Activated CD4-positive, CD25-positive, alpha-beta regulatory T cell (primary cell): ENCODE measurements around the gene SNPH.
A peak's percentile ranks its signal among the peaks of the same experiment; 100 is the strongest.
"Not testable (repeated sequence)": the region's sequence is repeated elsewhere in the genome, so short reads cannot be mapped to it uniquely, and the experiment has no call there.

ENCODE experiments used
- DNase-seq, 4 experiments: peaks; one replicate each; lab custom pipeline; 2025; lab: John Stamatoyannopoulos, UW

Gene SNPH

GRCh38 chr20:1266167-1266973, at the start of gene SNPH:
Gene SNPH (plus strand): TSS chr20:1266294. CDS start chr20:1296240, 29,946 bp downstream.
- peak; percentile 37 to 55 (median 46) for DNase-seq

GRCh38 chr20:1216527-1217427, 49.3 kb upstream of the SNPH start:
- DNase-seq, result not testable (repeated sequence)

GRCh38 chr20:1222750-1223149, 43.3 kb upstream of the SNPH start:
- DNase-seq, result not testable (repeated sequence)

GRCh38 chr20:1224205-1224890, 41.7 kb upstream of the SNPH start:
- DNase-seq, result no peak

- DNase-seq, result no peak
Observed at GRCh38 chr20:1225263-1225782, 40.8 kb upstream of the SNPH start.

GRCh38 chr20:1225783-1226654, 40.1 kb upstream of the SNPH start, which contains the start of gene RAD21L1:
Gene RAD21L1 (plus strand): TSS chr20:1226044. CDS start chr20:1228454, 2,410 bp downstream.
- peak; percentile 73 to 85 (median 78) for DNase-seq

- no peak for DNase-seq
Observed at GRCh38 chr20:1229541-1229940, 36.6 kb upstream of the SNPH start.

- DNase-seq, result no peak
Observed at GRCh38 chr20:1232286-1233111, 33.6 kb upstream of the SNPH start.

- no peak for DNase-seq
Observed at GRCh38 chr20:1240549-1240948, 25.5 kb upstream of the SNPH start.

GRCh38 chr20:1241456-1241855, 24.6 kb upstream of the SNPH start:
- no peak for DNase-seq

- no peak for DNase-seq
Observed at GRCh38 chr20:1242099-1242498, 24.0 kb upstream of the SNPH start.

GRCh38 chr20:1242530-1242929, 23.6 kb upstream of the SNPH start:
- DNase-seq, result no peak

GRCh38 chr20:1245578-1245977, 20.5 kb upstream of the SNPH start:
- no peak for DNase-seq

- DNase-seq, result no peak
Observed at GRCh38 chr20:1247689-1248088, 18.4 kb upstream of the SNPH start.

- not testable (repeated sequence) for DNase-seq
Observed at GRCh38 chr20:1250282-1250681, 15.8 kb upstream of the SNPH start.

GRCh38 chr20:1252416-1252815, 13.7 kb upstream of the SNPH start:
- DNase-seq, result no peak

GRCh38 chr20:1254254-1254653, 11.8 kb upstream of the SNPH start:
- no peak for DNase-seq

GRCh38 chr20:1255675-1256074, 10.4 kb upstream of the SNPH start:
- DNase-seq, result no peak

- no peak for DNase-seq
Observed at GRCh38 chr20:1263853-1264252, 2.2 kb upstream of the SNPH start.

GRCh38 chr20:1264727-1265126, 1.4 kb upstream of the SNPH start:
- DNase-seq, result no peak
